Hepatocyte (in vitro differentiated cells): ENCODE measurements around the gene ARHGEF12. TPM values are rescaled to one million over a fixed set of nuclear protein-coding genes. Genes with fewer than 3 reads are reported as not detected.

Experiments used
- DNase-seq: peaks from one replicate; pipeline ENCODE4 v3.0.0-alpha.2; 2016; ENCODE audit warnings: low spot score
- H2AFZ ChIP-seq: fragments of 200-600 bp; sonication (generic); 2 replicates; pipeline ENCODE4 v1.6.0; 2016; ENCODE audit warnings: antibody characterized with exemption, mild to moderate bottlenecking
- H3K27ac ChIP-seq: fragments of 200-600 bp; sonication (generic); 2 replicates; pipeline ENCODE4 v1.5.1; 2016; ENCODE audit warnings: mild to moderate bottlenecking
- H3K27me3 ChIP-seq: fragments of 200-600 bp; sonication (generic); 2 replicates; pipeline ENCODE4 v1.6.1; 2016
- H3K36me3 ChIP-seq: fragments of 200-600 bp; sonication (generic); replicated peaks from 2 replicates; pipeline ENCODE4 v1.5.1; 2016; ENCODE audit warnings: low read depth; ENCODE audit not compliant: insufficient read depth
- H3K4me1 ChIP-seq: fragments of 200-600 bp; sonication (generic); 2 replicates; pipeline ENCODE4 v1.5.1; 2016; ENCODE audit warnings: mild to moderate bottlenecking, moderate library complexity; ENCODE audit not compliant: insufficient read depth
- H3K4me2 ChIP-seq: fragments of 200-600 bp; sonication (generic); 2 replicates; pipeline ENCODE4 v1.6.0; 2016
- H3K4me3 ChIP-seq: fragments of 200-600 bp; sonication (generic); 2 replicates; pipeline ENCODE4 v1.5.1; 2016; ENCODE audit warnings: mild to moderate bottlenecking
- H3K79me2 ChIP-seq: fragments of 200-600 bp; sonication (generic); 2 replicates; pipeline ENCODE4 v1.6.0; 2017; ENCODE audit warnings: mild to moderate bottlenecking
- H3K9me2 ChIP-seq: fragments of 200-600 bp; sonication (generic); replicated peaks from 2 replicates; pipeline ENCODE4 v1.6.0; 2017; ENCODE audit warnings: mild to moderate bottlenecking; ENCODE audit not compliant: insufficient read depth
- H3K9me3 ChIP-seq: fragments of 200-600 bp; sonication (generic); 2 replicates; pipeline ENCODE4 v1.5.1; 2016; ENCODE audit warnings: low read depth, mild to moderate bottlenecking
- H4K20me1 ChIP-seq: fragments of 200-600 bp; sonication (generic); 2 replicates; pipeline ENCODE4 v1.6.0; 2016; ENCODE audit warnings: mild to moderate bottlenecking; ENCODE audit not compliant: insufficient read depth, poor library complexity, severe bottlenecking
- EZH2 ChIP-seq: fragments of 200-600 bp; sonication (generic); IDR thresholded peaks from 2 replicates; pipeline ENCODE4 v1.6.1; 2016; ENCODE audit warnings: antibody characterized with exemption, mild to moderate bottlenecking, borderline replicate concordance
- EZH2phosphoT487 ChIP-seq: fragments of 200-600 bp; sonication (generic); IDR thresholded peaks from one replicate; pipeline ENCODE4 v1.6.1; 2018; ENCODE audit warnings: antibody characterized with exemption, mild to moderate bottlenecking, low read depth, moderate library complexity; ENCODE audit not compliant: unreplicated experiment, severe bottlenecking
- WGBS: methylation state at CpG from one replicate; pipeline ENCODE4 v1.1.6; 2016; ENCODE audit warnings: low lambda C conversion rate; ENCODE audit errors: missing lambda C conversion rate; 5-methylcytosine and 5-hydroxymethylcytosine counted together
- polyA plus RNA-seq: library from polyadenylated mRNA; unstranded; fragments of >200 nt; fragmentation: Nextera tagmentation; extraction: Ambion mirVana; gene quantifications from 2 replicates; pipeline ENCODE4 v1.2.1, GENCODE V29; 2016
- total RNA-seq: library from RNA; depleted of rRNA; stranded (reverse); fragments of >200 nt; gene quantifications from 2 replicates; pipeline ENCODE4 v1.2.3, GENCODE V29; 2014
- TF ChIP-seq, protein P1 (sequence below): fragments of 200-600 bp; sonication (generic); IDR thresholded peaks from 2 replicates; pipeline ENCODE4 v1.5.1; 2016; ENCODE audit warnings: antibody characterized with exemption, mild to moderate bottlenecking; ENCODE audit not compliant: poor library complexity

The ARHGEF12 gene
- total and polyA plus RNA-seq, 2 experiments from 2014 or later, result 21.2 to 75.1 TPM

DNA sequence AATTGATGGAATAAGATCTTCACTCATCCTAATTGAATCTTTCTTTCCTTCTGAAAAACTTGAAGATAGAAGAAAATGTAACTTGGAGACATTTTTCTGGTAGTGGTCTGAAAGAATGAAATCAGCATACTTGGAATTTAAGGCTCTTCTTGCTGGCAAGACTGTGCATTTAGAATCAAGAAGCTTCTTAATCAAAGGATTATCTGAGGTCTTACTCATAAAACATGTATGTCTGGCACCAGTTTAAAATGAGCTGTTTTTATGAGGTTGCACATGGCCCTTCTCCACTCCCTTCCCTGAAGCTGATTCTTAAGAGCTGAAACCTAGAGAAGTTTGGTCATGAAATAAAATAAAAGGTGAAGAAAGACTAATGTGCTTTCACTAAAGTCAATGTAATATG is 77.3 kb downstream of the ARHGEF12 start:
- Histone ChIP-seq H2AFZ (no peak overlapping the region), H3K9me3 (no peaks in the 10 kb centered on the region), H3K9me2 (no peaks in the 10 kb centered on the region), H3K27me3 (no peaks in the 10 kb centered on the region), H3K4me3 (no peak overlapping the region), H3K36me3 (no peaks in the 10 kb centered on the region), H4K20me1 (no peaks in the 10 kb centered on the region), H3K27ac (no peak overlapping the region), H3K4me2 (no peak overlapping the region), H3K79me2 (peaks cover 32% of the 10 kb centered on the region), H3K4me1 (peaks cover 3% of the 10 kb centered on the region)
- no peak for DNase-seq
- TF ChIP-seq, protein P1, sequence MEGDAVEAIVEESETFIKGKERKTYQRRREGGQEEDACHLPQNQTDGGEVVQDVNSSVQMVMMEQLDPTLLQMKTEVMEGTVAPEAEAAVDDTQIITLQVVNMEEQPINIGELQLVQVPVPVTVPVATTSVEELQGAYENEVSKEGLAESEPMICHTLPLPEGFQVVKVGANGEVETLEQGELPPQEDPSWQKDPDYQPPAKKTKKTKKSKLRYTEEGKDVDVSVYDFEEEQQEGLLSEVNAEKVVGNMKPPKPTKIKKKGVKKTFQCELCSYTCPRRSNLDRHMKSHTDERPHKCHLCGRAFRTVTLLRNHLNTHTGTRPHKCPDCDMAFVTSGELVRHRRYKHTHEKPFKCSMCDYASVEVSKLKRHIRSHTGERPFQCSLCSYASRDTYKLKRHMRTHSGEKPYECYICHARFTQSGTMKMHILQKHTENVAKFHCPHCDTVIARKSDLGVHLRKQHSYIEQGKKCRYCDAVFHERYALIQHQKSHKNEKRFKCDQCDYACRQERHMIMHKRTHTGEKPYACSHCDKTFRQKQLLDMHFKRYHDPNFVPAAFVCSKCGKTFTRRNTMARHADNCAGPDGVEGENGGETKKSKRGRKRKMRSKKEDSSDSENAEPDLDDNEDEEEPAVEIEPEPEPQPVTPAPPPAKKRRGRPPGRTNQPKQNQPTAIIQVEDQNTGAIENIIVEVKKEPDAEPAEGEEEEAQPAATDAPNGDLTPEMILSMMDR, result no peak
- TF ChIP-seq EZH2phosphoT487 (no peak), EZH2 (no peak)

DNA sequence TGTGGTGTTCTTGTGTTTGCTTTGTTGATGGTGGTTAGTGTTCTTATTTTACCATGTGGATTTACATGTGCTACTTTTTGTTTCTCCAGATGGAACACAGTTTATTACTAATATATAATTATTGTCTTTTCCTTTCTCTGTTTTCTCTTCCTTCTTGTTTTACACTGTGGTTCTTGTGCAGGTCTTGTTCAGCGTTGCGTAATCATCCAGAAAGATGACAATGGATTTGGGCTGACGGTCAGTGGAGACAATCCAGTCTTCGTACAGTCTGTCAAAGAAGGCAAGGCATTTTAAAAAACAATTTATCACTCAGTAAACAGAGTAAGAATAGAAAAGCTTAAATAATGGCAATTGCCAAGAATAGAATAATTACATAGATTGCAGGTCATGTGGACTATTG is 84.4 kb downstream of the ARHGEF12 start:
- TF ChIP-seq, protein P1, result no peak
- no peak for TF ChIP-seq EZH2phosphoT487
- TF ChIP-seq EZH2, result no peak
- Histone ChIP-seq H3K4me1 (no peaks in the 10 kb centered on the region), H3K27ac (no peak overlapping the region), H4K20me1 (no peaks in the 10 kb centered on the region), H3K27me3 (no peaks in the 10 kb centered on the region), H3K9me3 (no peaks in the 10 kb centered on the region), H3K79me2 (peaks cover 36% of the 10 kb centered on the region), H3K4me3 (no peak overlapping the region), H3K4me2 (no peak overlapping the region), H3K36me3 (no peaks in the 10 kb centered on the region), H3K9me2 (no peaks in the 10 kb centered on the region), H2AFZ (no peak overlapping the region)
- WGBS, result 96% methylated on average over 4 of the region's 4 CpGs
- DNase-seq, result no peak

DNA sequence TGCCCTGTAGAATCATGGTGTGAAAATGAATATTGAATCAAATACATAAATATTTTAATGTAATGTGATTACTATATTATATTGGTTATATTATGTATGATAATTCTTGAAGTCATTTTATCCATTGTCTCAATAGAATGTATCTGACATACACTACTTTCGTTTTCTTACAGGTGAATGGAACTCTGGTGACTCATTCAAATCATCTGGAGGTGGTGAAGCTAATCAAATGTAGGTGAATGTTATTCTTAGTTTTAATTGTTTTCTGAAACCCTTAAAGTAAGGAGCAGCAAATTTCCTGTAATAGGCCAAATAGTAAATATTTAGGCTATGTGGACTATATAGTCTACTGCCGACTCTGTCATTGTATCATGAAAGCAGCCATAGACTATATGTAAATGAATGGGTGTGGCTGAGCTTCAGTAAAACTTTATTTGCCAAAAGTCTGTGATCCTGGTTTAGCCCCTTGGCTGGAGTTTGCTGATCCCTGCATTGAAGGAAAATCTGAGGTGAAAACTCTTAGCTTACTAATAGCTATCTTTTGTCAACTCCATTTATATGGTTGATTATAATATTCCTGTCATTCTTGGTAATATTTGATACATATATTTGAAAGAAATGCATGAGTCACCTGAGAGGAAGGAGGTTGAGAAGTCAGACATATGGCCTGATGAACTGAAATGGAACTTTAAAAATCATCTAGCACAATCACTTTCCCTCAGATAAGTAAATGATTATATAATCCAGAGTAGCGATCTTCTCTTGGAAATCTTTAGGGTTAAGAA is 88.2 kb downstream of the ARHGEF12 start:
- no peak for DNase-seq
- Histone ChIP-seq H3K4me2 (no peak overlapping the region), H3K27me3 (no peaks in the 10 kb centered on the region), H3K27ac (peak overlapping the region; percentile 1), H3K4me3 (no peak overlapping the region), H3K79me2 (peaks cover 14% of the 10 kb centered on the region), H4K20me1 (no peaks in the 10 kb centered on the region), H2AFZ (no peak overlapping the region), H3K4me1 (no peaks in the 10 kb centered on the region), H3K9me3 (no peaks in the 10 kb centered on the region), H3K36me3 (no peaks in the 10 kb centered on the region), H3K9me2 (no peaks in the 10 kb centered on the region)
- TF ChIP-seq EZH2, result no peak
- WGBS, result 91% methylated on average over 3 of the region's 3 CpGs

- no peaks in the 10 kb centered on the region for H3K27me3 ChIP-seq
- no peaks in the 10 kb centered on the region for H3K4me1 ChIP-seq
- H3K27ac ChIP-seq, result peak overlapping the region; percentile 1
- H3K9me3 ChIP-seq, result no peaks in the 10 kb centered on the region
- H4K20me1 ChIP-seq, result no peaks in the 10 kb centered on the region
- H3K9me2 ChIP-seq, result no peaks in the 10 kb centered on the region
- H3K79me2 ChIP-seq, result peaks cover 8% of the 10 kb centered on the region
- peak; percentile 6 for DNase-seq
- no peak overlapping the region for H3K4me2 ChIP-seq
- no peak overlapping the region for H3K4me3 ChIP-seq
- no peak overlapping the region for H2AFZ ChIP-seq
- 55% methylated on average over 3 of the region's 3 CpGs for WGBS
- H3K36me3 ChIP-seq, result no peaks in the 10 kb centered on the region
- TF ChIP-seq, protein P1, result no peak
- TF ChIP-seq EZH2phosphoT487 (no peak), EZH2 (no peak)
These were observed 88.7 kb downstream of the ARHGEF12 start for GRCh38 chr11:120424970-120425332.
